GM18519 (cell line): ENCODE results near the gene ADAMTS19.

ENCODE experiments used
- ATAC-seq: cut with Tn5 transposase; IDR thresholded peaks from one replicate; pipeline ENCODE4 v1.9.1; 2021; ENCODE audit warnings: mild to moderate bottlenecking, moderate library complexity; ENCODE audit not compliant: unreplicated experiment, low FRiP score

Gene ADAMTS19

DNA sequence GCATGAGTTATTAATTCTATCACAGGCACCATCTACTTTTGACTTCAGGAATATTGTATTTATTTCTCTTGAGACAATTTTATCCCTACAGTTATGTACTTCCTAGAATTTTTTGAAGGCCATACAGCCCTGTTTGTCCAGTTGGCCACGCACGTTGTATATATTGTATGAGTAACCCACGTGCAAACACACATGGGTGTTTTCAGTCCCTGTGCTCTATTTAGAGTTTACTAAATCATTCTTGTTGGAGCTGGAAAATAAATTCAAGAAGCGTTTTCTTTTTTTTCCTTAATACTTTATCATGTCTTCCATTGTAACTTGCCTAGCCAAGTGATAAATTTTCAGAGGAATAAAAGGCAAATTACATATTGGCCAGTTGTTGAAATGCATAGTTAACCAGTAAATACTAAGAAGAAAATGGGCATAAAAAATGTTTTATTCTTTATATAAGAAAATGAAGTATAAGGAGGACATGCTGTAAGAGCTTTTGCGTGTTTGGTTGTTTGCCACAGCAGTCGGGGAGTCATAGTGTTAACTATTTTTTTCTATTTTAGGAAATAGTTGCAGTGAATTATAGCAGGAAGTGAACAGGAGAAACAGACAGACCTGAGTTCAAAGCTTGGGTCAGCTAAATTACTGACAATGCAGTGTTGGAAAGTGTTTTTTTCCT is 201.4 kb downstream of the ADAMTS19 start:
- ATAC-seq: no peak

DNA sequence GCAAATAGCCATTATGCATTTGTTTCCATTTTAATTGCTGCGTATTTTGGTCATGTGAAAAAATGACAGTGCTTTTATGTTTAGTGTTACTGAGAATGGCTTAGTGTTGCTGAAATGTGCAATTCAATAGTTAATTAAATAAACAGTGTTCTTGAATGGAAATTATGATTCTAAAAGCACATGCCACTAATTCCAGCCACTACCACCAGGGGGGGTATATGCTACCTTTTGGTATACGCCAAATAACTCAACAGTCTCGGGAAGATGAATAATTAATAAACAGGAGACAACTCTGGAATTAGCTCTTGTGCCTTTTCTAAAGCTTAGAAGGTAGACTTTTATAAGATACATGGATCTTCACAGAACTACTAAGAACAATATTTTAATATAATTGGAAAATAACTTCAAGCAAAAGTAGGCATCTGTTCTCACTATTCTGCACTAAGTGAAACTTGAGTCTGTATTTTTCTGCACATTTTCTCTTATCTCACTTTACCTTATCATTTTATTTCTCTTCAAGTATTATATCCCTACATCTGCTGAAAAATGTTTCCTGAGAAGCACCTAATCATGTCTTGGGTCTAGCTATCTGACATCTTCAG is 204.3 kb downstream of the ADAMTS19 start:
- peak; percentile 77 for ATAC-seq

DNA sequence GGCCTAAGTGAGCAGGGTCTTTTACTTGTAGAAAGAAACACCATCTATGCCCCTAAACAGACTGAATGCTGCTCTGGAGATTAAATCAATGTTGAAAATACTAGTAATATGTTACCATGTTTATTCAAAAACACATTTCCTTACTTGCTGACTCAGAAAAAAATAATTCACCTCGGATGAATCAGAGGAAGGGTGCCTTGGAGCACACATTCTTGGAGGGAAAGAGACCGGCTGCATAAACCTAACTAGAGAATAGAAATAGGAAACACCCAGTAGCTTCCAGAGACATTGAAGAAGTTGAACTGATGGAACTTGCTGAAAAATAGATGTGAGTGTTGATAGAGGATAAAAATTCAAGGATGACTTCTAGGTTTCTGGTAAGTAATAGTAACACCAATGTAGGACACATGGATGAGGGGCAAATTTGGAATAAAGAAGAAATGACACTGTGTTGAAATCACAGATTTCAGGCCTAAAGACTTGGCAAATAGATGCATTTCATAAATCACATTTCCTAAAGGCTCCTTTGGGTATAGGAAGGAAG is 210.9 kb downstream of the ADAMTS19 start:
- ATAC-seq: no peak

- ATAC-seq: no peak
Observed at GRCh38 chr5:129672006-129672405, 211.9 kb downstream of the ADAMTS19 start.

- ATAC-seq: no peak
Observed at GRCh38 chr5:129679671-129680070, 219.6 kb downstream of the ADAMTS19 start.

GRCh38 chr5:129687941-129688340 is 227.8 kb downstream of the ADAMTS19 start:
- ATAC-seq: no peak

DNA sequence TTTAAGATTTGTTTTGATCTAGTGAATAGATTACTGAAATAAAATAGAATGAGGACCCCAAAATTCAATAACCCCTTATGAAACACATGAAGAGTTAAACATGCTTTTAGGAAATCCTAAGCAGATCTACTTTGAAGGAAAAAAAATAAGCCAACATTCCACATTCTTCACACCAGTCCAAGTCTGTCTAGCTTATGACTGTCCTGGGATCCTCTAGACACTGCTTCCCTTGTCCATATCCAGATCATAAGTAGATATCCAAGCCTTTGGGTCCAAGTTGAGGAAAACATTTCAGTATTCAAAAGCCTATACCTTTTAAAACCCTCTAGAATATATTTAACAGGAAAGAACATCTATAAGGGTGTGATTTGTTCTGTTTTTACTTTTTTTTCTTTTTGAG is 228.9 kb downstream of the ADAMTS19 start:
- ATAC-seq: no peak

DNA sequence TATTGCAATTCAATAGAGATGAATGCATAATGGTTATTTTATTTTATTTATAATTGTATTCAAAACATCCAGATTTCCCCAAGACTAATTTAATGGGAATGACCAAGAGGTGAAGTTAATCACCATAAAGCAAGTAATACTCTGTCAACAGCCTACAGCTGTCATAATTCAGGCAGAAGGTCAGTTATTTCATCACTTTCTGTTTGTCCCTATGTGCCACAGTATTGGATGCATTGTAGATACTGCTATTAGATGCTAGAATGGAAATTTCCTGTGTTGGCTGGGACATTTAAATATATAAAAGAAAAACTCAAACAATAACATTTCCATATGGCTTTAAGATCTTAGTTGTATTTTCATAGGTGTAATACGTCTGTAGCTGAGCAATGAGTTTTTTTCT is 231.1 kb downstream of the ADAMTS19 start:
- ATAC-seq: no peak

- no peak for ATAC-seq
Observed at GRCh38 chr5:129696636-129697035, 236.5 kb downstream of the ADAMTS19 start.

- no peak for ATAC-seq
Observed at GRCh38 chr5:129698661-129699060, 238.6 kb downstream of the ADAMTS19 start.

- ATAC-seq: no peak
Observed at GRCh38 chr5:129716235-129716634, 256.1 kb downstream of the ADAMTS19 start.

GRCh38 chr5:129716651-129717050 is 256.6 kb downstream of the ADAMTS19 start:
- ATAC-seq: no peak

DNA sequence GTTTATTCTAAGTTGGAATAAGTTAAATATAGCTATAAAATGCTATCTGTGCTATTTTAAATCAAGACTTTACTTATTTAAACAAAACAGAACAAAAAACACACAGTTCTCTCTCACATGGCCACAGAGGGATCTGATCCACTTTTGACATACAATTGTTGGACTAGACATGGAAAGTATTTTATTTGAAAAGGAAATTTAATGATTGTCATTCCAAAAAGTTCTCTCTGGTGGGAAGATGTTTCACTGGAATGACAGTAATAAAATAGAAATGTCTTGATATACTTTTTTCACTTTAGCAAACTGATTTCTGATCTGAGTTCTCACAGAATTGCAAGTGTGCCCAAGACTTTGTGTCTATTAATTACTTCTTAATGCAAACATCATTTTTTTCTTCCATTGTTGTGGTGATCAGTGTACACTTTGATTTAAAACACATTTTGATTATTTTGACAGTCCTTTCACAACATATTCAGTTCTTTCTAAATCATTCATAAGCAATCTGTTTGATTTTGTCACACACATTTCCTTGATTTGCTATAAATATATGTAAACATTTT is 257.7 kb downstream of the ADAMTS19 start:
- no peak for ATAC-seq

GRCh38 chr5:129718471-129719090 is 258.5 kb downstream of the ADAMTS19 start:
- no peak for ATAC-seq

GRCh38 chr5:129724222-129724621 is 264.1 kb downstream of the ADAMTS19 start:
- ATAC-seq: no peak

DNA sequence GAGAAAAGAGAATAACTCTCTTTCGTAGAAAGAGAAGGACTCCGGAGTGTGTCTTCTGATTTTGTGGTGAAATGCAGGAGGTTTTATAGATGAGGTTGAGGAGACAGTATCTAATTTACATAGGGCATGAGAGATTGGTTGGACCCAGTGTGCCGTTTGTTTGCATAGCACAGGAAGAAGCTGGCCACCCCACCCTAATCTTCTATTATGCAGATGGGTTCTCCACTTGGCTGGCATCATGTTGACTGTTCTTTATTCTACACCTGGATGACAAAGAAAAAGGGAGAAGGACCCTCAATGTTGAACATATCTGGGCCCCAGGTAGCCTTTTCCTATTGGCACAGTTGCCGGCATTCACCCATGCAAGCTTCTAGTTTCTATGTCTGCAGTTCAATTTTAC is 264.5 kb downstream of the ADAMTS19 start:
- no peak for ATAC-seq

DNA sequence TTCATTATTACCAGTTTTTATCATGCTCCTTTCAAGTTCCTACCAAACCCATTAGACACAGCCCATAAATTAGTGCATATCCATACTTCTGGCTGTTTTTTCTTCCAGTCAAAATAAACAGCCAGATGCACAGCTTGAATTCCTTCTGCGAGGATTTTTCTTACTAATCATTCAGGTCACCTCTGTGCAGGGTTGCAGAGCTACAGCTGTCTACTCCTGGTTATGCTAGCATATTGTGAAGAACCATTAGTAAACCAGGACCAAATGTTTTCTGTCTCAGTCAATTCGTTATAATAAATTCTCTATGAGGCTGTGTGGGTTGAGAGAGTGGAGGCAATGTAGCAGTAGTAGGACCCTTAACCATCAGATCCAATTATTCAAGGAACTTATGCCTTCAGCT is 279.7 kb downstream of the ADAMTS19 start:
- no peak for ATAC-seq

- no peak for ATAC-seq
Observed at GRCh38 chr5:129743541-129744187, 283.6 kb downstream of the ADAMTS19 start.

DNA sequence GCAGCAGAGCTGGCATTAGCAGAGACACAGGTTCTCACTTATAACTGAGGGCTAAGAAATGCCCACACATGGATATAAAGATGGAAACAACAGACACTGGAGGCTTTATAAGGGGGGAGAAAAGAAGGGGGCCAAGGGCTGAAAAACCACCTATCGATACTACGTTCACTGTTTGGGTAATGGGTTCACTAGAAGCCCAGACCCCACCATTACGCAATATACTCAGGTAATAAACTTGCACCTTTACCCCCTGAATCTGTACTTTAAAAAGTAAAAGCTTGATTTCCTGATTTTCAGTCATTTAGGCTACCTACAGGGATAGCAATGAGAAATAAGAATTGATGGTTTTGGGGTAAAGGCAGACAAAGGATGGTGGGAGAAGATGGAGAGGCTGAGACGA is 285.9 kb downstream of the ADAMTS19 start:
- no peak for ATAC-seq

GRCh38 chr5:129746876-129747275 is 286.8 kb downstream of the ADAMTS19 start:
- ATAC-seq: no peak
